IPS-NIHi7 (cell line): ENCODE results near the gene ARHGAP8.
"Not testable (repeated sequence)": the region's sequence is repeated elsewhere in the genome, so short reads cannot be mapped to it uniquely, and the experiment has no call there.

Experiments used
- DNase-seq: peaks from one replicate; pipeline ENCODE4 v3.0.0; 2012; ENCODE audit warnings: mixed read lengths; ENCODE audit errors: extremely low spot score

ARHGAP8 gene

GRCh38 chr22:44885806-44886360 lies 133.5 kb downstream of the ARHGAP8 start:
- DNase-seq = no peak

- DNase-seq = no peak
These were observed 135.6 kb downstream of the ARHGAP8 start for GRCh38 chr22:44887941-44888366.

- DNase-seq = peak; percentile 73
These were observed 136.3 kb downstream of the ARHGAP8 start for GRCh38 chr22:44888491-44889254.

GRCh38 chr22:44889255-44889878 lies 137.0 kb downstream of the ARHGAP8 start:
- DNase-seq = peak; percentile 62

GRCh38 chr22:44890416-44891292 lies 138.3 kb downstream of the ARHGAP8 start:
- no peak for DNase-seq

GRCh38 chr22:44891293-44891747 lies 138.9 kb downstream of the ARHGAP8 start:
- DNase-seq = no peak

GRCh38 chr22:44891791-44892190 lies 139.4 kb downstream of the ARHGAP8 start:
- DNase-seq = no peak

GRCh38 chr22:44892243-44892642 lies 139.9 kb downstream of the ARHGAP8 start:
- DNase-seq = no peak

GRCh38 chr22:44892803-44893730 lies 140.7 kb downstream of the ARHGAP8 start:
- DNase-seq = no peak

- DNase-seq = no peak
These were observed 141.3 kb downstream of the ARHGAP8 start for GRCh38 chr22:44893731-44894080.

GRCh38 chr22:44894321-44894720 lies 141.9 kb downstream of the ARHGAP8 start:
- DNase-seq = no peak

- no peak for DNase-seq
These were observed 142.4 kb downstream of the ARHGAP8 start for GRCh38 chr22:44894782-44895181.

GRCh38 chr22:44895296-44896055 lies 143.1 kb downstream of the ARHGAP8 start:
- DNase-seq = no peak

- no peak for DNase-seq
These were observed 145.9 kb downstream of the ARHGAP8 start for GRCh38 chr22:44898236-44898635.

- no peak for DNase-seq
These were observed 148.9 kb downstream of the ARHGAP8 start for GRCh38 chr22:44901301-44901700.

- DNase-seq = not testable (repeated sequence)
These were observed 150.8 kb downstream of the ARHGAP8 start for GRCh38 chr22:44903164-44903563.

- not testable (repeated sequence) for DNase-seq
These were observed 152.2 kb downstream of the ARHGAP8 start for GRCh38 chr22:44904492-44905152.

GRCh38 chr22:44906248-44906936 lies 154.0 kb downstream of the ARHGAP8 start:
- no peak for DNase-seq
